GM18951 (cell line): ENCODE measurements around the gene CCDC134.
A peak's percentile ranks its signal among the peaks of the same experiment; 100 is the strongest.
"Not testable (repeated sequence)": the region's sequence is repeated elsewhere in the genome, so short reads cannot be mapped to it uniquely, and the experiment has no call there.

Experiments
- POLR2A ChIP-seq: IDR thresholded peaks from 4 replicates; pipeline ENCODE4 v1.6.1; 2011; ENCODE audit warnings: mild to moderate bottlenecking; ENCODE audit not compliant: insufficient read length, insufficient read depth; ENCODE audit errors: extremely low read depth
- in situ Hi-C: fragments of 300-500 bp; cut with MboI; formaldehyde crosslinking; loops from one replicate; pipeline ENCODE4 v1.12.0; 2022; ENCODE audit warnings: low sequenced_read_pairs, mixed read lengths, inconsistent platforms; ENCODE audit not compliant: unreplicated experiment

CCDC134 gene

DNA sequence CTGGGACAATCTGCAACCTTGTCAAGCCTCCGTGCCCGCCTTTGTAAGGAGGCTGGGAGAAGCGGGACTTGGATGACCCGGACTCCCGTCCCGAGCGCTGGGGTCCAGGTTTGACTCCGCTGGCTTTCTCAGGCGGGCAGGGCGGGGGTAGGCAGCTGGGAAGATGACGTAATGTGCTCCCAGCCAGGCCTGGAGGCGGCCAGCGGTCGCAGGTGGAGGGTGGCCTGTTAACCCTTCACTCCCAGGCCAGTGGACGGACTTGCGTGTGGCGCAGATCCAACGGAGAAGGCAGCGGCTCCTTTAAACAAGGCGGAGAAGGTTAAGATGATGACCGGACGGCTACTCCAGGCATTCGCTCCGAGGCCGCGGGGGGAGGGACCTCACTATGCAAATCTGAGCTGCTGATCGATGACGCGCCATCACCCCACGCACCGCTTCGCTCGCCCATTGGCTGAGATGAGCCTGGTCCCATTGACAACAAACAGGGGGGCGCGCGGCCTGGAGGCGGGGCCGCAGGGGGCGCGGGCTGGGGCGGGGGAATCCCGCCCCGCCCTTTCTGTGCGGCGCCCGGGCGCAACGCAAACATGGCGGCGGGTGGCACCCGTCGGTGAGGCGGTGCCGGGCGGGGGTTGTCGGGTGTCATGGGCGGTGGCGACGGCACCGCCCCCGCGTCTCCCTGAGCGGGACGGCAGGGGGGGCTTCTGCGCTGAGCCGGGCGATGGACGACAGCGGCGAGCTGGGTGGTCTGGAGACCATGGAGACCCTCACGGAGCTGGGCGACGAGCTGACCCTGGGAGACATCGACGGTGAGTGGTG is 32.3 kb downstream of the CCDC134 start, which contains the start of gene SREBF2:
Gene SREBF2 (plus strand): TSS at position 553 of the 816 bp plus-strand sequence. CDS start 166 bp downstream, at position 719.
- in situ Hi-C loops, result no loop called here

DNA sequence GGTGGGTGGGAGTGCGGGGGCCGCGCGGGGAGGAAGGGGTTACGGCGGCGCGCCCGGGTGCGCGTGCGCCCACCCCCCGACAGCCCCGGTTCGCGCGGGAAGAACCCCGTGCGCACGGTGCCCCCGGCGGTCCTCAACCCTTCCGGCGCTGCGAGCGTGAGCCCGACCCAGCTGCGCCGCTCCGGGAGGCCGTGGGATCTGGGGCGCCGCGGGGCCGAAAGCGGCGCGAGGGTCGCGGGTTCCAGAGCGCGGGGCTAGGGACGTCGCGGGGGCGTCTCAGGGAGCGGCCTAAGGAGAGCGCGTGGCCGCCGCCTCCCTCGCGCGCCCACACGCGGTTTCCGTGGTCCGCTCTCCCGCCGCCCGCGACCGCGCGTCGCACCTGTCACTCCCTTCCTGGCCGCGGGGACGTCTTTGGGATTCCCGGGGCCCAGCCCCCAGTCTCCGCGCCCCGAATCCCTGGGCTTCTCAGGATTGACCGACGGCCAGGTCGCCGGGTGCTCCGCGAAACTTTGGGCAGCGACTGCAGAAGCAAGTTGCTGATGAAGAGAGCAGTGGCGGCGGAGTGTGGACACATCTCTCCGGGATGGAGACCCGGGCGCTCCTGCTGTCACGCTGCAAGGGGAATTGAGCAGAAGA is 33.0 kb downstream of the CCDC134 start:
- no peak for TF ChIP-seq POLR2A
- in situ Hi-C loops, result no loop called here

More for the DNA sequence above, 32.3 kb downstream of the CCDC134 start, which contains the start of gene SREBF2:
- TF ChIP-seq POLR2A, result peak; percentile 93

DNA sequence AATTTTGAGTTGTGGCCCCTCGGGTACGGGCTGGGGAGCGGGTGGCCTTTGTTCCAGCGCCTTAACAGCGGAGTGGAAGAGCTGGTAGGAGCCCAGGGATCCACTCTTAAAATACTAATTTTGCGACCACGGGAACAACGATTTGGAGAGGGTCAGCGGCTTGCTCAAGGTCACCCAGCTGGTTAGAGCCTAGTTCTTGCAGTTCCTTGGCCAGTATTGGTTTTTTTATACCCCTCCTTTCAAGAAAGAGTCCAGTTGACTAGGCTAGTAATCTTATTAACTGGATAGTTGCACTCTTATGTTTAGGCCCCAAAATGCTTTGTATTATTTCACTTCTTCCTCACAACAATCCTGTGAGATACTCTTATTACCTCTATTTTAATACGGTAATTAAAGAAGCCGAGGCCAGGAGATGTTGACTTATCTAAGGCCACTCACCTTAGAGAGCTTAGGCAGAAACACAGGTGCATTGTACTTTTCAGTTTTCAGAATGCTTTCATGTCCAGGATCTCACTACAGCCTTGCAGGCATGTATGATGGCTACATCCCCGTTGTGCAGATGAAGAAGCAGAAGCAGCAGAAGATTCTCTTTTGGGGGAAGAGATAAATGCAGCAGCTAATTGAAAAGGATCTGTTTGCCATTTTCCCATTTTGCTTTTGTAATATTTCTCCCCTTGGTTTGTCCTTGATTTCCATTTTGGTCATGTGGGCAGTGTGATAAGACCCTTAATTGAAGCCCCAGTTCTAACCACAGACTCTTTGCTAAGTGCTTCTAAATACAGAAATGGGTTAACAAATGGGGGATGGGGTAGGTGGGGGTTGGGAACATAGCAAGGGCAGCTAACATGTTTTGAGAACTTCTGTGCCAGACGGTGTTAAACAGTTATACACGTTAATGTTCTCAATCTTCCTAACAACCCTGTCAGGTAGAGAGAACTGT is 33.8 kb downstream of the CCDC134 start:
- no peak for TF ChIP-seq POLR2A
- in situ Hi-C loops, result no loop called here

DNA sequence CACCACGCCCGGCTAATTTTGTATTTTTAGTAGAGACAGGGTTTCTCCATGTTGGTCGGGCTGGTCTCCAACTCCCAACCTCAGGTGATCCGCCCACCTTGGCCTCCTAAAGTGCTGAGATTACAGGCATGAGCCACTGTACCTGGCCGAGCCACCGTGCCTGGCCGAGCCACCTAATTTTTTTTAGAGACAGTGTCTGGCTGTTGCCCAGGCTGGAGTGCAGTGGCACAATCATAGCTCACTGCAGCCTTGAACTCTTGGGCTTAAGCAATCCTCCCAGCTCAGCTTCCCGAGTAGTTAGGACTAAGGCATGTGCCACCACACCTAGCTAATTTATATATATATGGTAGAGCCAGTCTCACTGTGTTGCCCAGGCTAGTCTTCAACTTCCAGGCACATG is 35.0 kb downstream of the CCDC134 start:
- in situ Hi-C loops, result not testable (repeated sequence)

DNA sequence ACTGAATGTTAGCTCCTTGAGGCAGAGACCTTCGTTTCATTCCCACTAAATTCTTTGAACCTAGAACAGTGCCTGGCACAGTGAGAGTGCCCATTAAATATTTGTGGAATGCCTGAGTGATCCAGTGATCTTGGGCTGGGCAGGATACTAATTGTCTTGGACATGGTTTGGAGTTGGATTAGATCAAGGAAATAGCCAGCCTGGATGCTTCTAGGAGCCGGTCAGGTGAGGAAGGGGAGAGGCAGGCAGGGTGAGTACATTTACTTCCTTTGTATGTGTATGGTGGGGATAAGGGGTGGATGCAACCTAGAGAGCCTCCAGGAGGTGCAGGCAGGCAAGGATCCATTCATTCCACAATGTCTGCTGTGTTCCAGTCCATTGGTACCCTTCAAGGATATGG is 36.1 kb downstream of the CCDC134 start:
- in situ Hi-C loops, result no loop called here
- no peak for TF ChIP-seq POLR2A

DNA sequence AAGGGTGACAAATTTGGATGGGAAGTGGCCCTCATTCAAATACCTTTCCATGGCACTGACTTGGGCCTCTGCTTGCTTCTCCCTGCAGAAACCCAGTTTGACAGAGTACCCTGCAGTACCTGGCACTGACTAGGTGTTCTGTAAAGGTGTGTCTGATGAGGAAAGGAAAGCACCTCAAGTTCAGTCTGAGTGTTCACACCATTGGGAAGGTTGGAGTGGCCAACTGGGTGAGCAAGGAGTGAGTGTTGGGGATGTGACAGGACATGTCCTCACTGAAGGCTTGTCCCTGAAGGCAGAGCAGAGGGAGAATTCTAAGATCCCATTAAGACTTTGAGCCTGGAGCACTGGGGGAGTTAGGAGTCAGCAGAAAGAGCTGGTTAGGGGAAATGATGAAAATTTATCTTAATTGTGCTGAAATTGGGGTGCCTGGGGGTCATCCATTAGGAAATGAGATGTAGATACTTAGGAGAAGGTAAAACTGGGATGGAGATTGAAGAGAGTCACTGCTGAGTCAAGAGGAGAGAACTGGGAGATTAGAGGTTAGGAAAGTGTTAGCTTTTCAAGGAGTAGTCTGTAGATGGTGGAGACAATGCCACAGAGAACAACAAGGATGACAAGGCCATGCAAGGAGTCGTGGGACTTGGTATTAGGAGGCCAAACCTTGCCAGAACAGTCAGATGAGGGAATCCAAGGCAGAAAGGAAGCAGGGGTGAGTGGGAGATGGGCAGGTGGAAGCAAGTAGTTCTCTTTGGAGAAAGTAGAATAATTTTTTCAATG is 38.6 kb downstream of the CCDC134 start:
- in situ Hi-C loops, result no loop called here
- no peak for TF ChIP-seq POLR2A

DNA sequence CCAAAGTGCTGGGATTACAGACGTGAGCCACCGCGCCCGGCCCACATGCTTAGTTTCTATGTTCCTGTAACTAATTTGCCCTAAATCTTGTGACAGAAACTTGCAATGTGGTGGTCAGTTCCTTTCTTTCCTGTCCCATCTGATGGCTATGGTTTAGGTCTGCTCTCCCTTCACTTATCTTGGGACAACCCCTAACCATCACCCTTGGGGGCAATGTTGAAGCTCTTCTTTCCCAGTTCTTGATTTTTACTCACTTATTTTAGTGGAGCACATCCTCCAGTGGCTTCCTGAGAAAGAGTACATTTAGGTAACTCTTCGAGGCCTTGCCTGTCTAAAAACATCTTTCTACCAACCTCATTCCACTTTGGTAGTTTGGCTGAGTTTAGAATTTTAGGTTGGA is 39.7 kb downstream of the CCDC134 start:
- no peak for TF ChIP-seq POLR2A
- in situ Hi-C loops, result no loop called here

DNA sequence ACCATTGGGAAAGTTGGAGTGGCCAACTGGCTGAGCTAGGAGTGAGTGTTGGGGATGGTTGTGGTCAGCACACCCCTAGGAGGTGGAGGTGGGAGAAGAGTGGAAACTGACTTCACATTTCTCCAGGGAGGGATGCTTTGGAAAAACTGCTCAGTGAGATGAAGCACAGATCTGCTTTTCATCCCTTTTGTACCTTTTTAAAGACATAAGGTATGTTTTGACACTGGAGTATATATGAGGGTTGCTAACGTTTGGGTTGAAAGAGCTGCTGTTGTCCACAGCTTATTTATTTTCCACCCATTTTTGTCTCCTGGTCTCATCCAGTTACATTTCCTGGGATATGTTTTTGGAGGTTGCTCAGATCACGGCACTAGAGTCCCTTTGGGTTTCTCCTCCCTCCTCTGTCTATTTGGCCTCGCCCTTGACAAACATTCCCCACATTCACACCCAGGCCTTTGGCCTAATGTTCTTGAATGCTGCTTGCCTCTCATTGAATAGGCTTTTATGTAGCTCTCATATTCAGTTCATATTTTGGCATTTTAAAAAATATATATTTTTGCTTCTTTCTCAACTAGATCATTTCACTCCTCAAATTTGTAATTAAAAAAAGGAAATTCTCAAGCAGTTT is 40.7 kb downstream of the CCDC134 start:
- in situ Hi-C loops, result no loop called here

DNA sequence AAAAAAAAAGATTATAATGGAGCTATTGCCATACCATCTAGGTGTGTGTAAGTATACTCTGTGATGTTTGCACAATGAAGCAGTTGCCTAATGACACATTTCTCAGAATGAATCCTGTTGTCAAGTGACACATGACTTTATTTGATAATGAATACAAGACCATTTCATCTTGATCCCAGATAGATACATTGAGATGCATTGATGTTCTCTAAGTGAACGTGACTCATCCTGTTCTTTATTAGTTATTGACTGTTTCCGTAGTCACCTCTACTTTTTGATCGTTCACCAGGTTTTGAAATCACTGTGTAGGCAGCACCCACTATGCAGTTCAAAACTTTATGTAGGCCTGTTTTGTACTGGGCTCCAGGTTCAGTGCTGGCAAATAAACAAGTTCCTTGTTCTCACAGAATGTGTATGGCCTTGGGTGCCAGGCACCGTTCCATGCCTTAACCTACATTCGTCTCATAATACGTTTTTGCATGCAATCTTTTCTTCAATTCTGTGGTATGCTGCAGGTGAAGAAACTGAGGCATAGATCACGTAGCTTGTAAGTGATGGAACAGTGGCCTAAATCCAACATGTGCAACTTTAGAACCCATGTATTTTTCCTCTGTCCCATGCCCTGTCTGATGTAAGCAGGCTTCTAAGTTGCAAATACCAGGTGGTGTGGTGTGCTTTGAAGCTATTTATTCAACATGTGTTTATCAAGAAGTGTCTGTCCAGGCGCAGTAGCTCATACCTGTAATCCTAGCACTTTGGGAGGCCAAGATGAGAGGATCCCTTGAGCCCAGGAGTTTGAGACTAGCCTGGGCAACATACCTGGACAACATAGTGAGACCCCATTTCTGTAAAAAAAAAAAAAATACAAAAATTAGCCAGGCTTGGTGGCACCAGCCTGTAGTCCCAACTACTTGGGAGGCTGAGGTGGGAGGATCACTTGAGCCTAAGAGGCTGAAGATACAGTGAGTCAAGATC is 42.8 kb downstream of the CCDC134 start:
- in situ Hi-C loops, result no loop called here

More for the DNA sequence above, 40.7 kb downstream of the CCDC134 start:
- no peak for TF ChIP-seq POLR2A

DNA sequence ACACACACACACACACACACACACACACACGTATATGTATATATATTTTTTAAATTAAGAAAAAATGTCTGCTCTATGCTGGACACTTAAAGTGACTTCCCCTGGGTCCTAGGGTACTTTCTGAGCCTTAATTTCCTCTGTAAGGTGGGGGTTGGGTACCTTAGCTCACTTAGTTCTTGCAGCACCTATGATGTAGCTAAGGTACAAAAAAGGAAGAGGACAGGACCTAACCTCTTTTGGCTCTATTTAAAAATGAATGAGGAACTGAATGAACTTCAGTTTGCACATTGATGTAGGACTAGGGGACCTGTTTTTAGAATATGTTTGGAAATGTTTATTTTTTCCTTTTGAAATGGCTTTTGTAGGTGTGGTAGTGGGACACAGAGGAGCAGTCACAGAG is 43.6 kb downstream of the CCDC134 start:
- no peak for TF ChIP-seq POLR2A
- in situ Hi-C loops, result no loop called here

More for the DNA sequence above, 42.8 kb downstream of the CCDC134 start:
- no peak for TF ChIP-seq POLR2A

DNA sequence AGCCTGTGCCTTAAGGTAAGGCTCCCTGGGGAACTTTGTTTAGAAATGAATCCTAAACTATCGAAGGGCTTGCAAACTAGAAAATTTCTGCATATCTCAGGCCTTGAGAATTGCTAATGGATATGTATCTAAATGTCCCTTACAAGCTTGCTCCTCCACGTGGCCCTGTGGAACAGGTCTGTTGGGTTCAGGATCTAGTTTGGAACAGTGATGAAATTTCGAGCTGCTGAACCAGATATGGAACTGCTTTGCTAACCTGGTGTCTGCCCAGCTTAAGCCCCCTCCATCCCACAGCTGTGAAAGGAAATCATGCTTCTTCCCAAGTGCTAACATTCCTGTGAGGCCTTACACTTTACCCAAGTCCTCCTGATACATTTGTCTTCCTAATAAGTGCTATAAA is 44.0 kb downstream of the CCDC134 start:
- no peak for TF ChIP-seq POLR2A
- in situ Hi-C loops, result no loop called here
